Inflammatory macrophage (primary cell): ENCODE measurements around the gene ASIC1.
"Not testable (repeated sequence)": the region's sequence is repeated elsewhere in the genome, so short reads cannot be mapped to it uniquely, and the experiment has no call there.

Experiments used
- DNase-seq, 2 donors: peaks; one replicate each; pipeline ENCODE4 v3.0.0-alpha.2; 2020 to 2022

The ASIC1 gene

DNA sequence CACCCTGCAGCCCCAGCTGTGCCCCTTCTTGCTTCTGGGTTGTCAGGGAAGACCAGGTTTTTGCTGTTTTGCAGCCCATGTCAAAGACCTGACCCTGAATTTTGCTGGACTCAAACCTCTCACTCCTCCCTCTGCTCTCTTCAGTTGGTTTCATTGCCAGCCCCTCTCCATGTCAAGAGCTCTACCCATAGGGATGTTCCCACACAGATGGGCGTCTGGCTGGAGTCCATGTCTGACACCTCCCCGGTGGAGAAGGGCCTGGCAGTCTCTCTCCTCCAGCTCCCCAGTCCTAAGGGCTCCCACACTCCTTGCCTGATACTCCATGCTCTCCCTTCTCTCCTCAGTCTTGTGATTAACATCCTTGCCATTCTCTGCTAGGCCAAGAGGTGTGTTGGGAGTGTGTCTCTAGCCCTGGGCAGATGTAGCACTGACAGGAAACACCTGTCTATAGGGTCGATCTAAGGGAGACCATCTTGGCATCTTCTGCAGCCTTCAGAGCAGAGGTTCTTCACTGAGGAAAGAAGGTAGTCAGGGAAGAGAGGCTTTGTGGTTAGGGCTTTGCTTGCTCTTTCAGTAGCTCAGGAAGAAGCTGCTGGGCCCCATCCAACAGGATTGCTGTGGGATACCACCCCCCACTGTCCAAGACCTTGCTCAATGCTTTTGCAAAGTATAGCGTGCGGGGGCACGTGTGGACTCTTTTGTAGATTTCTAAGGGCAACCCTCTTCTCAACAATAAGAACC, 4.7 kb downstream of the ASIC1 start:
- DNase-seq: no peak

DNA sequence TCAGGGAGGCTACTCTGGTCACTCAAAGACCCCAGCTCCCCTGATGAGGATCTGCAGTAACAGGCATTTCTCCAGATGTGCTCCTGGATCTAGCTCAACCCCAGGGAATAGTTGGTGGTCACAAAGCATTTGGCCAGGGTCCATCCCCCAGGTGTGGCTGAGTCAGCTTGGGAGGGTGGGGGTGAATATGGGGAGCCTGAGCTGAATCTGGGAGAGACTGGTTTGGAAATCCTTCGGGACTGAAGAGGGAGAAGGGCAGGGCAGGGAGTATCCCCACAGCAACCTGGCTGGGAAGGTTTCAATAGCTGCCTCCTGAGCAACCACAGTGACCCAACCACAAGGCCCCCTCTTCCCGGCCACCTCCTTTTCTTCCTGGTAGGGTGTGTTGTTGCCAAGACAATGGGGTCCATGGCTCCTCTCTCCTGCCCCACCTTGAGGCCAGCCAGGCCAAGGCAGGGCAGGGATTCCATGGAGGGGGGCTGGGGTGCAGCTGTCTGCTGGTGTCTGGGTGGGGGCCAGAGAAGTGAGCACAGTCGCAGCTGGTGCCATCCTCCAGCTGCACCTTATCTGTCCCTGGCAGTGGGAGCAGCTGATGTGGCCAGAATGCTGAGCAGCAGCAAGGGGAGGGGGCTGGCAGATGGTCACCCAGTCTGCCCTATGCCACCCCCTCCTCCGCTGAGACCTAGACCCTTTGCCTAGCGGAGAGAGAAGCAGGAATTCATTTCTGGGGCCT, 5.5 kb downstream of the ASIC1 start:
- DNase-seq: no peak

DNA sequence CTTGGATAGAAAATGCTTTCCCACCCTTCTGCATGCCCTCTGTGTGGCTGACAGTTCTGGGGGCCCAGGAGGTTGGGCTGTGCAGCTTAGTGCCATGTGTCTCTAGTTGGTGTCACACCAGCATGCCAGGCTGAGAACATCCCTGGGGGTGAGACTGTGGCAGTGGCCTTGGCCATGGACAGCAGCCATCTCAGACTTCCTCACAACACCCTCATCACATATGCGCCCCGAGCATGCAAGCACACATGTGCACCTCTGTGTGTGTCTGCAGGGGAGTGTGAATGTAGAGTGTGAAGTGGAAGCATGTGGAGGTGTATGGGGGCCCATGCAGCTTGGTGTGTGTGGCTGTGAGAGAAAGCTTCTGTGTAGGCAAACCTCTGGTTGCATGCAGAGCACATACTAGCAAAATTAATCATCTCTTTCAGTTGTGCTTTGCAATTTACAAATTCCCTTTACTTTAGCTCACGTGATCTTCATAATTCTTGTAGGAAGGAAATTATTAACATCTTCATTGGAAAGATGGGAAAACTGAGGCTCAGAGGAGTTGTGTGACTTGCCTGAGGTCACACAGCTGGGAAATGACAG, 8.4 kb downstream of the ASIC1 start:
- no peak for DNase-seq

DNA sequence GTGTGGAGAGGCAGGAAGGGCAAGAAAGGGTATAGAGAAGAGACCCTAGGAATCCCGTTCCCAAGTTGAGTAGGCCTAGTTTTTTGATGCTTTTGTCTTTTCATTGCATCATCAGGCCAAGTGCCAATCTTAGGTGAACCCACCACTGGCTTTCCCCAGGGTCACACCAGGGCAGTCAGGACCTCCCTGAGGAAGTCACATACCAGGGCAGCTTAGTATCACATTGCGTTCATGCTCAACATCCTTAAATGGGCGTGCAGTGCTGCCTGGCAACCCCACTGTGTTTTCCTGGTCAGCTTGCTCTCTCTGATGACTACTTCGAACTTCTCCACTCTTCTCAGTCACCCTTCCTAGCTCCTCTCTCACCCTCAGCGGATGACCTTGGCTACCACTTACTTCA, 9.0 kb downstream of the ASIC1 start:
- DNase-seq: peak; percentile 77 to 83

DNA sequence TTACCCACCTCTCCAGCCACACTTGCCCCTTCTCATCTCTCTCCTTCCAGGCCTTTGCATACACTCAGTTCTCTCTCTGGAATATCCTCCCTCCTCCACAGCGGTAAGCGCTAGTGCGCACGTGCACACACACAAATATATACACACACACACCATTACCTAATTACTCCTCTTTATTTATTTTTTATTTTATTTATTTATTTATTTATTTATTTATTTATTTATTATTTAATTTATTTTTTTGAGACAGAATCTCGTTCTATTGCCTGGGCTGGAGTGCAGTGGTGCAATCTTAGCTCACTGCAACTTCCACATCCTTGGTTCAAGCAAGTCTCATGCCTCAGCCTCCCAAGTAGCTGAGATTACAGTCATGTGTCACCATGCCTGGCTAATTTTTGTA, 11.7 kb downstream of the ASIC1 start:
- no peak for DNase-seq

DNA sequence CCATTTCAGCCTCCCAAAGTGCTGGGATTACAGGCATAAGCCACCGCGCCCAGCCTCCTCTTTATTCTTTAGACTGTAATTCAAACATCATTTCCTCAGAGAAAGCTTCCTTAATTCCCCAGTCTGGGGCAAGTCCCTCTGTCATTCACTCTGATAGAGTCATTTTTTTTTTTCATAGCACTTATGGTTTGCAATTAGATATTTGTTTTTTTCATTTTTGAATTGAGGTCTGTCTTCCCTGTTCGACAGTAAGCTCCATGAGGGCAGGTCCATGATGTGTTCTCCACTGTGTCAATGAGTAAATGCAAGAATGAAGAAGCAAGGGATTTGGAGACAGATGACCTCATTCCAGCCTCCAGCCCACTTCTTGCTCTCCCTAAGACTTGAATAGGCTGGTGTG, 12.1 kb downstream of the ASIC1 start:
- peak; percentile 21 to 32 for DNase-seq

DNA sequence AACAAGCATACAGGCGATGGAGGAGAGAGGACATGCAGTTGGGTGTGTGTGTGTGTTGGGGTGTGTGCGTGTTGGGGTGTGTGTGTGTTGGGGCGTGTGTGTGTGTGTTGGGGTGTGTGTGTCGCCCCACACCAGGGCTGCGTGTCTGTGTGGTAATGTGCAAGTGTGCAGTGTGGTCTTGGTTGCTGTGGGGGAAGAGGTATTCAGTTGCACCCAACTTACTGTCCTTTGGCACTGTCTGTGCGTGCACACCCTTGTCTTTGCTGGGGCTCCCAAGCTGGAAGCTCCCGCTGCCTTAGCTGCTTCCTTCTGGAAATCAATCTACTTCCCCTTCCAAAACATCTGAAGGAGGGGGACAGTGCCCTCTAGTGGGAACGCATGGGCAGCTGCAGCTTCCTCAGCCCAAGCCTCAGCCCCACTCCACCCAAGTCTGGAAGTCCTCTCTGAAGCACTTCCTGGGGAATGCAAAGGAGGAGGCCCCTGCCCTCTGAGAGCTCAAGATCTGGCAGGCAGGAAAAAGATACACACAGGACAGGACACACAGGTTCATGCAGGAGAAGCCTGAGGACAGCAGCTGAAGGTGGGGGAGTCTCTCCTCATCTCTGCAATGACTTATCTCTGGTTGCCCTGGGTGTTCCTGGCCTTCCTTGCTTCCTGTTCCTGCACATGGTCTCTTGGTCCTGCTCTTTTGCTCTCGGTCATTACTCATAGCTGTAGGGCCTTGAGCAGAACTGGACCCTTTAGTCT, 13.1 kb downstream of the ASIC1 start:
- DNase-seq: peak; percentile 89

DNA sequence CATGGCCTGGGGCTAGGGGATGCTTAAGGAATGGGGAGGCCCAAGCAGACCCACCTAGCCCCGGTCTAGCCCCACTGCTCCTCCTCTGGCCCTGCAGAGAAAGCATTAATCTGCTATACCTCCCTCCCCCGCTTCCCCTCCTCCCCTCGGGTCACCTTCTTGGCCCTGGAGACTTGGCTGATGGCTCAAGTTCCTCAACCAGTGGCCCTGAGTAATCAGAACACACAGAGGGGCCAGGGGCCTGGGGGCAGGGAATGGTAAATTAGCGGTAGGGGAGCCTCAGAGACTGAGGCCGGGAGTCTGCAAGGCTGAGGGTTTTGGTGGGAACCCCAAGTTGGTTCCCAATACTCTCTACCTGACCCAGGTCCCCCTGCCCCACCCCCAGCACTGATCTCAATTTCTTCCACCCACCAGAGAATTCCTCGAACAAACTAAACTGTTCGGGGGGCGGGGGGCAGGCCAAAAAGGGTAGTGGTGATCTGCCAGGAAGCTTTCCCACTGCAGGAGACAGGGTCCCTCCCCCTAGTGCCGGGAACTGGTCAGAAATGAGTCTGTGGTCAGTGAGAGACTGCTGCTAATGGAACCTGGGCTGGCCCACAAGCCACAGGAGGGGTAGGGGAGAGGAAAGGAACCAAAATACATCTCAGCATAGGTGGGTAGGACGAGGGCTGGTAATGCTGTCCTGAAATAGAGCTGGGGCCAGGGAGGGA, 15.0 kb downstream of the ASIC1 start:
- DNase-seq: no peak

DNA sequence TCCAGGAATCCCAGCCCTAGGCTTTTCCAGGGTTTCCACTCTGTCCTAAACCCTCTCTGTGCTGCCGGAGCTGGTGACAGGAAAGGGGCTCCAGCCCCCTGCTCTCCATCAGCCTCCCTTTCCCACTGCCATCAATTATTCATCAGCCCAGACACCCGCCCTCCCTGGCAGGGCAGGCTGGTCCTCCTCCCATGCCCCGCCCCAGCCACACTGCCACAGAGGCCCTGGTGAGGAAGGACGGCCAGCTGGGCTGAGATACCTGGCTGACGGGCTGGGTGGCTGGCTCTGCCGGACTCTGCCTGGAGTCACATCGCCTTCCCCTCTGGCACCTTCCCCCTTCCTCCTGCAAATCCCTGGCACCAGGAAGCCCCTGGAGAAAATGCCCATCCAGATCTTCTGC, 15.8 kb downstream of the ASIC1 start:
- DNase-seq: no peak

DNA sequence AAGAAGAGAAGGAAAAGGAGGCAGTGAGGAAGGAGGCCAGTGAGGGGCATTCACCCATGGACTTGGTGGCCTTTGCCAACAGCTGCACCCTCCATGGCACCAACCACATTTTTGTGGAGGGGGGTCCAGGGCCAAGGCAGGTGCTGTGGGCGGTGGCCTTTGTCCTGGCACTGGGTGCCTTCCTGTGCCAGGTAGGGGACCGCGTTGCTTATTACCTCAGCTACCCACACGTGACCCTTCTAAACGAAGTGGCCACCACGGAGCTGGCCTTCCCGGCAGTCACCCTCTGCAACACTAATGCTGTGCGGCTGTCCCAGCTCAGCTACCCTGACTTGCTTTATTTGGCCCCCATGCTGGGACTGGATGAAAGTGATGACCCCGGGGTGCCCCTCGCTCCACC, 16.3 kb downstream of the ASIC1 start:
- no peak for DNase-seq

DNA sequence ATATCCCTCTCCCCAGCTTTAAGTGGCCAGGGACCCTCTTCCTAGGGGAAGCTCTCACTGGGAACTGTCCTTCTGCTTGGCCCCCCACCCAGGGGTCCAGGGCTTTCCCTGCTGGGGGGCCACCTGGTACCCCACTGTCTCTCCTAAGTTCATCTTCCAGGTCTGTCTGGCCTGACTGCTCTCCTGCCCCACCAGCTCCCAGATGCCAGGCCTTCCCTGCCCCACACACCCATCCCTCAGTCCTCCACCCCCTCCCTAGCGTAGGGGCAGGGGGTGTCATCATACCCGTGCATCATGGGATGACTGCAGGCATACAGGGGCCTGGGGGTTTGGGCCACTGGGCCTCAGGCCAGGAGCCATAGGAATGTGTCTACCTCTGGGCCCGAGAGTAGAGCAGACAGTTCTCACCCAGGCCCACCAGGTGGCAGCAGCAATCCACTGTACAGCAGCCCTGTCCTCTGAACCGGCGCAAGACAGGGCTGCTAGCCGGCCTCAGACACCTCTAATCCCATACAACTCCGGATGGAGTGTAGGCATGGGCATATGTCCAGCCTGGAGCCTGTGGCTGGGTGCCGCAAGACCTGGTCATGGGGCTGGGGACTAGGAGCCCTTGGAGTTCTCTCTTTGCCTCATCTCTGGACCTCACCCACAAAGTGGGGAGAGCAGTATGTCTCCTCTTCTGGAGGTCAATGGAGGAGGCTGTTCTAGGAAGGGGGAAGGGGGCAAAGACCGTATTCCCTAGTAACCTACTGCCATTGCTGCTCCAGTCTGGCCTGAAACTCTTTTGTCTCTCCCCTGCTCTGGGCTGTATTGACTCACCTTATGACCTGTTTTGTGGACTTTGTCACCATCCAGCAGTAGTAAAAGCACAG, 17.8 kb downstream of the ASIC1 start:
- peak; percentile 80 to 84 for DNase-seq

DNA sequence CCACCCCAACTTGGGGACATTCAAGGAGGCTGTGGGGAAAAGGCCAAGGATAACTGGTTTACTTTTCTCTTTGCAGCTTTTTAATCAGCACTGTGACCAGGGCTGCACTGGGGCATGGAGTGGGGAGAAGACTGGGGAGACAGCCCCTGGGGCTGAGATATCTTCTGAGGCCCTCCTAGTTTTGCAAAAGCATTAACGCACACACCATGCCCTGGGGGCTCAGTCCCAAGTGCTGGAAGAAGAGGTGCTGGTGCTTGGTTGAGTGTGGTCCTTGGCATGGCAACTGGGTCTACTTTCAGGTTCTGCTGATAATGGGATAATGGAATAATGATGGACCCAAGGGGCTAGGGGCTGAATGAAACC, 18.4 kb downstream of the ASIC1 start:
- no peak for DNase-seq

DNA sequence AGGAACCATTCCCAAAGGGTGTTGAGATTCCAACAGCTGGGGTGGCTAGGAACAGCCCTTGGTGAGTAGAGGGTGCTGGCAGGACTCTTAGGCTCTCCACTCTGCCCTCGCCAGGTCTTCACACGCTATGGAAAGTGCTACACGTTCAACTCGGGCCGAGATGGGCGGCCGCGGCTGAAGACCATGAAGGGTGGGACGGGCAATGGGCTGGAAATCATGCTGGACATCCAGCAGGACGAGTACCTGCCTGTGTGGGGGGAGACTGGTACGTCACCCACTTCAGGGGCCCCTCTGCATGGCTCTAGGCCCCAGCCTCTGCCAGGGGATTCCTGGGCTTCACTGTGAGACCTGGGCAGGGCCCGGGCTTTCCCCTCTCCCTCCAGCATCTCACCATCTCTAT, 19.7 kb downstream of the ASIC1 start:
- no peak for DNase-seq

DNA sequence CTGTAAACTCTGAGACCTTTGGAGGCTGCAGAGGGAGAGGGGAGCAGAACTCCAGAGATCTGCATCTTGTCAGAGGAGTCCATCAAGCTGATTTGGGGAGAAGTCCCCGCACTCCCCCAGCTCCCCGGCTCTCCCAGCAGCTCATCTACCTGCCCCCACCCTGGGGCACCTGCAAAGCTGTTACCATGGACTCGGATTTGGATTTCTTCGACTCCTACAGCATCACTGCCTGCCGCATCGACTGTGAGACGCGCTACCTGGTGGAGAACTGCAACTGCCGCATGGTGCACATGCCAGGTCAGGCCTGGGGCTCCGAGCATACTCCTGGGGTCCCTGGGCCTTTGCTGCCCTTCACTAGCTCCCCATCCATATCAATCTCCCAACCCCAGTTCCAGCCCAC, 20.9 kb downstream of the ASIC1 start:
- DNase-seq: no peak

DNA sequence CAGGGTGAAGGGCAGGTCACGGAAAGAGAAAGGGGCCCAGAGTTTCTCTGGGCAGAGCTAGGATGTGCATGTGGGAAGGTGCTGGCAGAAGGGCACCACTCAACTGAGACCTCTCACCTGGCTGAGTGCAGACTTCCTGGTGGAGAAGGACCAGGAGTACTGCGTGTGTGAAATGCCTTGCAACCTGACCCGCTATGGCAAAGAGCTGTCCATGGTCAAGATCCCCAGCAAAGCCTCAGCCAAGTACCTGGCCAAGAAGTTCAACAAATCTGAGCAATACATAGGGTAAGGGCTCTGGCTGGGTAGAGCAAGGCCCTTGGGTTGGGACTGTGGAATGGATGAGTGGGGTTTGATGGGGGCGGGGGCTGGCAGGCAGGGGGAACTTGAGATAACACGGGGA, 22.4 kb downstream of the ASIC1 start:
- DNase-seq: no peak

DNA sequence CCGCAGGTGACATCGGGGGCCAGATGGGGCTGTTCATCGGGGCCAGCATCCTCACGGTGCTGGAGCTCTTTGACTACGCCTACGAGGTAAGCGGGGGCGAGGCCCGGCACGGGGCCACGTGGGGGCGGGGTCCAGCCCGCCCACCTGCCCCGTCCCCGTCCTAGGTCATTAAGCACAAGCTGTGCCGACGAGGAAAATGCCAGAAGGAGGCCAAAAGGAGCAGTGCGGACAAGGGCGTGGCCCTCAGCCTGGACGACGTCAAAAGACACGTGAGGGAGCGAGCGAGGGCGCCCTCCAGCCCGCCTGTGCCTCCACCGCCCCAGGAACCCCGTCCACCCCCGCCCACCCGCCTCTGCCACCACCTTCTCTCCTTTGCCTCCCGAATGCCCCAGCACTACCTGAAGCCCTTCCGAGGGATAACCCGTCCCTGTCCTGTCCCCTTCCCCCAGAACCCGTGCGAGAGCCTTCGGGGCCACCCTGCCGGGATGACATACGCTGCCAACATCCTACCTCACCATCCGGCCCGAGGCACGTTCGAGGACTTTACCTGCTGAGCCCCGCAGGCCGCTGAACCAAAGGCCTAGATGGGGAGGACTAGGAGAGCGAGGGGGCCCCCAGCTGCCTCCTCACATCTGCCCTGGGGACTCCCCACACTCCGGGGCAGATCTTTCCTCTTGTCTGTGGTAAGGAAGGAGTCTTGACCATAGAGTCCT, 23.9 kb downstream of the ASIC1 start:
- DNase-seq: no peak

DNA sequence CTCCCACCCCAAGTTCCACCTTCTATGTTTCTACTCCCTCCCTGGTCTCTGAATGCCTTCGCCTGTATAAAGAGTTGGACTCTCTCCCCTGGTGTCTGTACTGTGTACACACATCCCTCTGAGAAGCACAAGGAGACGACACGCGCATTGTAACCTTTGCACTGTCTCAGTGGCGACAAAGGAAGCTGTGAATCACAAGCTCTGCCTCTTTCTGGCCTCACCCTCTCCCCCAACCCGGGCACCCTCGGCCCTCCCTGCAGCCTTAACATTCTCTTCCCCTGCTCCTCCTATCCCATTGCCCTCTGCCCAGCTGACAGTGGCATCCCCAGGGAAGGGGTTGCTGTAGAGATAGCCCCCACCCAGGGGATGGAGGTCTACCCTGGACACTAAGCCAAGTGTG, 25.2 kb downstream of the ASIC1 start:
- no peak for DNase-seq

DNA sequence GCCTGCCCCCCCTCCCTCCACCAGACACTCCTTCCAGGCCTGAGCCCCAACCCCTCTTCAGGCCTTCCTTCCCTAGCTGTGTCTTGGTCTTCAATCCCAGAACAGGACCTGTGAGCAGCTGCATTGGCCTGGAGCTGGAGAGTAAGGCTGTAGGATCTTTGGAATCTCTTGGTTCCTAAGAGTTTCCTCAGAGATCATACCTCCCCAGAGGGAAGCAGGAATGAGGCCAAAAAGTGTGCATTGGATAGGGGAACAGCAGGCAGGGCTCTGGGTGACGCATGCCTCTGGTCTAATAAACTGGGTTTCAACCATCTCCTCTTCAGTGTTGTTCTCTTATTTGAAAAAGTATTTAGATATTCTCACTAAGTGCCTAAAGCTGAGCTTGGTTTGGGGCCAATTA, 25.9 kb downstream of the ASIC1 start:
- DNase-seq: no peak

DNA sequence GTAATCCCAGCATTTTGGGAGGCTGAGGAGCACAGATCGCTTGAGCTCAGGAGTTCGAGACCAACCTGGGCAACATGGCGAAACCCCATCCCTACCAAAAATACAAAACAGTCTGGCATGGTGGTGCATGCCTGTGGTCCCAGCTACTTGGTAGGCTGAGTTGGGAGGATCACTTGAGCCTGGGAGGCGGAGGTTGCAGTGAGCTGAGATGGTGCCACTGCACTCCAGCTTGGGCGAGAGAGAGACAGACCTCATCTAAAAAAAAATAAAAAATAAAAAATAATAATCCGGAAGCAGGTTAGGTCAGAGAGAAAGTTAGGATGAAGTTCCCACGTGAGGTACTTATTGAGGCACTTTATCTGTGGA, 27.0 kb downstream of the ASIC1 start:
- DNase-seq: not testable (repeated sequence)

DNA sequence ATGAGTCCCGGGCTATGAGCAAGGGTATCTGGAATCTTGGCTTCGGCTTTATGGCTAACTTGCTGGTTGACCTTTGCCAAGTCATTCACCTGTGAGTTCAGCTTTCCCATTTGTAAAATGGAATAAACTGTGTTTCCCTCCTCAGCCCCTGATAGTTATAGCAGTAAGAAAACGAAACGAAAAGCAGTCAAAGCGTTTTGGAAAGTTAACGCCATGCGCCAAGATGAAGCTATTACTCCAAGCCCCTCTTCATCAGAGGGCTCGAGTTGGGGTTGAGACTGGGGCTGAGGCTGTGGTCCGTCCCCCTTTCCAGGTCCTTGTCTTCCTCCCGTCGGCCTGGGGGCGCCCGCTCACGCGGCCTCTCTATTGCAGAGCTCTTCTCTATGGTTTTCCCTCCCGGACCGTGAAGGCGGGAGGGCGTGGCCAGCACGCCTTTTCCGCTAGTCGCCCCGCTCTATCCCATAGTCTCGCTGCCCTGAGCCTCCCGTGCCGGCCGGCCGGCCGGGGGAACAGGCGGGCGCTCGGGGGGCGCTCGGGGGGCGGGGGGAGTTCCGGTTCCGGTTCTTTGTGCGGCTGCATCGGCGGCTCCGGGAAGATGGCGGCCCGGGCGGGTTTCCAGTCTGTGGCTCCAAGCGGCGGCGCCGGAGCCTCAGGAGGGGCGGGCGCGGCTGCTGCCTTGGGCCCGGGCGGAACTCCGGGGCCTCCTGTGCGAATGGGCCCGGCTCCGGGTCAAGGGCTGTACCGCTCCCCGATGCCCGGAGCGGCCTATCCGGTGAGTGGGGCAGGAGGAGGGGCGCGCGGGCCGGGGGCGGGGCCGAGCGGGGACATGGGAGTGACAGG, 27.6 kb downstream of the ASIC1 start, which contains the start of gene SMARCD1:
TSS of gene SMARCD1 (plus strand) at position 568 of the 840 bp plus-strand sequence. CDS start at position 596, 28 bp downstream.
- peak; percentile 84 to 92 for DNase-seq
